ENCODE data around the gene KLF1.
"Not testable (repeated sequence)": the region's sequence is repeated elsewhere in the genome, so short reads cannot be mapped to it uniquely, and the experiment has no call there.

The KLF1 gene

GRCh38 chr19:12886969-12887747, at the start of gene KLF1:
KLF1 (minus strand) TSS chr19:12887201; CDS start chr19:12887140, 61 bp downstream.
- DNase-seq: no peak

GRCh38 chr19:12936582-12936981, 49.6 kb upstream of the KLF1 start:
- DNase-seq: peak; percentile 22

GRCh38 chr19:12935071-12935470, 48.1 kb upstream of the KLF1 start:
- no peak for DNase-seq

- peak; percentile 92 for DNase-seq
Measured at GRCh38 chr19:12933287-12934072, 46.5 kb upstream of the KLF1 start, which contains the start of gene FARSA. FARSA (minus strand) TSS chr19:12933711; CDS start chr19:12933696, 15 bp downstream.

GRCh38 chr19:12932392-12933286, 45.6 kb upstream of the KLF1 start:
- DNase-seq: no peak

GRCh38 chr19:12930002-12930645, 43.1 kb upstream of the KLF1 start:
- DNase-seq: no peak

GRCh38 chr19:12924621-12925310, 37.8 kb upstream of the KLF1 start:
- no peak for DNase-seq

- DNase-seq: no peak
Measured at GRCh38 chr19:12922959-12923358, 36.0 kb upstream of the KLF1 start.

- no peak for DNase-seq
Measured at GRCh38 chr19:12921047-12921446, 34.0 kb upstream of the KLF1 start.

- no peak for DNase-seq
Measured at GRCh38 chr19:12918253-12918652, 31.3 kb upstream of the KLF1 start.

GRCh38 chr19:12915860-12916259, 28.9 kb upstream of the KLF1 start:
- not testable (repeated sequence) for DNase-seq

GRCh38 chr19:12913851-12914690, 27.1 kb upstream of the KLF1 start:
- DNase-seq: no peak

GRCh38 chr19:12913011-12913561, 26.1 kb upstream of the KLF1 start:
- DNase-seq: peak; percentile 98

- peak; percentile 89 for DNase-seq
Measured at GRCh38 chr19:12912571-12912970, 25.6 kb upstream of the KLF1 start.

GRCh38 chr19:12907166-12907565, 20.2 kb upstream of the KLF1 start:
- DNase-seq: no peak

GRCh38 chr19:12899891-12900518, 13.0 kb upstream of the KLF1 start:
- no peak for DNase-seq

GRCh38 chr19:12896460-12896859, 9.5 kb upstream of the KLF1 start:
- DNase-seq: no peak

- no peak for DNase-seq
Measured at GRCh38 chr19:12893582-12893981, 6.6 kb upstream of the KLF1 start.

GRCh38 chr19:12891553-12892021, 4.6 kb upstream of the KLF1 start:
- no peak for DNase-seq
